Measurements from ENCODE around the gene ZNF296. TPM values are rescaled to one million over a fixed set of nuclear protein-coding genes. Genes with fewer than 3 reads are reported as not detected.
A peak's percentile ranks its signal among the peaks of the same experiment; 100 is the strongest.

The ZNF296 gene
- total and polyA plus RNA-seq, 2 of the 13 experiments (the other 11 are each of a cell fraction or from before 2014, with no cell fraction given), result 0.26 to 0.62 TPM

- TF ChIP-seq ZNF276 (CRISPR knock-in tag; IDR thresholded peaks at IDR 0.05; ENCODE audit: low read depth) (no peak), SRSF1 (optimal IDR thresholded peaks at IDR 0.05; ENCODE audit: low read depth, low read length) (no peak), SRSF4 (IDR thresholded peaks at IDR 0.05; ENCODE audit: low read depth, low read length, poor library complexity, severe bottlenecking) (no peak), ZNF589 (CRISPR knock-in tag; conservative IDR thresholded peaks at IDR 0.05) (no peak; the same call in 1 of the 2 replicates), ZFYVE20 (CRISPR knock-in tag; IDR thresholded peaks at IDR 0.05; ENCODE audit: borderline replicate concordance, low read depth) (no peak), ZNF12 (CRISPR knock-in tag; IDR thresholded peaks at IDR 0.05) (no peak), BHLHE40 (IDR thresholded peaks at IDR 0.05; ENCODE audit: low read length) (peak; percentile 92), FLYWCH1 (CRISPR knock-in tag; IDR thresholded peaks at IDR 0.05) (no peak; the same call in 1 of the 2 replicates), THAP8 (CRISPR knock-in tag; IDR thresholded peaks at IDR 0.05; ENCODE audit: borderline replicate concordance) (no peak), SIX1 (CRISPR knock-in tag; IDR thresholded peaks at IDR 0.05; ENCODE audit: borderline replicate concordance) (no peak), GATAD2A (CRISPR knock-in tag; IDR thresholded peaks at IDR 0.05) (no peak; the same call in 1 of the 2 replicates), CEBPB (IDR thresholded peaks at IDR 0.05; ENCODE audit: borderline replicate concordance, low read depth, low read length) (no peak), NFIB (CRISPR knock-in tag; IDR thresholded peaks at IDR 0.05; ENCODE audit: borderline replicate concordance) (no peak), ZNF577 (CRISPR knock-in tag; IDR thresholded peaks at IDR 0.05; ENCODE audit: borderline replicate concordance, low read depth) (no peak), MYNN (CRISPR knock-in tag; IDR thresholded peaks at IDR 0.05; ENCODE audit: low read depth) (no peak; the same call in 1 of the 2 replicates), ZFAT (CRISPR knock-in tag; conservative IDR thresholded peaks at IDR 0.05) (peak; percentile 100), BCL6 (CRISPR knock-in tag; IDR thresholded peaks at IDR 0.05) (peak; percentile 16; the same call in 1 of the 2 replicates), ZSCAN20 (CRISPR knock-in tag; IDR thresholded peaks at IDR 0.05; ENCODE audit: borderline replicate concordance) (peak; percentile 48; the same call in 1 of the 2 replicates), ZNF773 (CRISPR knock-in tag; IDR thresholded peaks at IDR 0.05; ENCODE audit: borderline replicate concordance) (no peak), ZNF441 (CRISPR knock-in tag; IDR thresholded peaks at IDR 0.05; ENCODE audit: borderline replicate concordance) (no peak), FIP1L1 (IDR thresholded peaks at IDR 0.05; ENCODE audit: borderline replicate concordance, insufficient read depth, low read depth, low read length) (0 out of 2 replicates have a peak, but pooled peaks have one; percentile 21), MBD4 (IDR thresholded peaks at IDR 0.05; ENCODE audit: borderline replicate concordance, low read length) (no peak), SETDB1 (CRISPR knock-in tag; IDR thresholded peaks at IDR 0.05; ENCODE audit: borderline replicate concordance) (no peak), ZNF792 (CRISPR knock-in tag; IDR thresholded peaks at IDR 0.05) (0 out of 2 replicates have a peak, but pooled peaks have one; percentile 32), ZFP91 (CRISPR knock-in tag; IDR thresholded peaks at IDR 0.05; ENCODE audit: borderline replicate concordance) (peak; percentile 71; the same call in 1 of the 2 replicates)
These were observed 16.7 kb upstream of the ZNF296 start, which contains the start of gene PPP1R37 (continued) for GRCh38 chr19:45092747-45093678.
